ENCODE results near the gene C19orf25. TPM values are rescaled to one million over a fixed set of nuclear protein-coding genes. Genes with fewer than 3 reads are reported as not detected.

The C19orf25 gene
- total RNA-seq, 1 donor from 2014 or later = 11.5 TPM

DNA sequence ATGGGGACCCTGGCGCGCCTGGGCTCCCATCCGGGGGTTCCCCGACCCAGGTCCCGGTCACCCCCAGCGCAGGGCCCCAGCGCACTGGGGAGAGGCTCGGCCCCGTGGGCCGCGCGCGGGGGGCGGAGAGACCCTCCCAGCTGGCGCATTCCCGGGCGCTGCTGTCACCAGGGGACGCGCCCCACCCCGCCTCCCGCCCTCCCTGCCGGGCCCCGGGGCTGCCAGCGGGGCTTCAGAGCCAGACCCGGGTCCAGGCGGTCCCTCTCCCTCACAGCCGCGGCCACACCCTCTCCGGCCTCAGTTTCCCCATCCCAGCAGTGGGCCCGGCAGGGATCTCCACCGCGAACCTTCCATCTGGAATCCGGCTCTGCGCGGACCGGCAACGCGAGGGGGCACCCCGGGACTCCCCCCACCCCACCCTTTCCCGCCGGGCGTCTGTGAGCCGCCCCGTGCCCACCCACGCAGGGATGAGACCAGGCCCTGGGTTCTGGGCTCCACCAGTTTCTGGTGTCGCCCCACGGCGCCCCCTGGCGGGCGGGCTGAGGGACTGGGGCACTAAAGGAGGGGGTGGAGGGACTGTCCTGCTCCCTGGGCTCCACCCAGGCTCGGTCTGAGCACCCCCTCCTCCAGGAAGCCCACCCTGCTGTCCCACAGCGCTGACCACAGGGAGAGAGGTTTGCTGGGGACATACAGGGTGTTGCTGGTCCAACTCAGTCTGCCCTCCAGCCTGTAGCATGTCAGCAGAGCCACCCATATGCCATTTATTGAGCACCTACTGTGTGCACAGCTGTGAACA, 34.7 kb upstream of the C19orf25 start:
- no peaks in the 10 kb centered on the region for H3K9me3 ChIP-seq (ENCODE audit: control insufficient read depth in 3 of 3, low read length in 3 of 3)
- peaks cover 5 to 25% (median 22%) of the 10 kb centered on the region in 3 donors for H3K4me1 ChIP-seq (ENCODE audit: control insufficient read depth in 3 of 3, insufficient read depth in 3 of 3, low read length in 3 of 3)
- peak overlapping the region; percentile 88 for H3K27ac ChIP-seq (ENCODE audit: low read depth, low read length)
- H3K36me3 ChIP-seq (ENCODE audit: control insufficient read depth in 3 of 3, insufficient read depth in 3 of 3, low read length in 3 of 3) = peaks cover 0 to 6% (median 0%) of the 10 kb centered on the region in 3 donors
- H3K9ac ChIP-seq (ENCODE audit: low read depth in 1 of 3, low read length in 3 of 3) = peak overlapping the region; percentile 51 to 94 (median 80)
- peak overlapping the region in 2 of 3 donors; percentile 76 to 85 for H3K4me3 ChIP-seq (ENCODE audit: low read length in 3 of 3)
- peaks cover 0 to 8% (median 2%) of the 10 kb centered on the region in 3 donors for H3K27me3 ChIP-seq (ENCODE audit: control insufficient read depth in 3 of 3, insufficient read depth in 3 of 3, low read length in 3 of 3)

DNA sequence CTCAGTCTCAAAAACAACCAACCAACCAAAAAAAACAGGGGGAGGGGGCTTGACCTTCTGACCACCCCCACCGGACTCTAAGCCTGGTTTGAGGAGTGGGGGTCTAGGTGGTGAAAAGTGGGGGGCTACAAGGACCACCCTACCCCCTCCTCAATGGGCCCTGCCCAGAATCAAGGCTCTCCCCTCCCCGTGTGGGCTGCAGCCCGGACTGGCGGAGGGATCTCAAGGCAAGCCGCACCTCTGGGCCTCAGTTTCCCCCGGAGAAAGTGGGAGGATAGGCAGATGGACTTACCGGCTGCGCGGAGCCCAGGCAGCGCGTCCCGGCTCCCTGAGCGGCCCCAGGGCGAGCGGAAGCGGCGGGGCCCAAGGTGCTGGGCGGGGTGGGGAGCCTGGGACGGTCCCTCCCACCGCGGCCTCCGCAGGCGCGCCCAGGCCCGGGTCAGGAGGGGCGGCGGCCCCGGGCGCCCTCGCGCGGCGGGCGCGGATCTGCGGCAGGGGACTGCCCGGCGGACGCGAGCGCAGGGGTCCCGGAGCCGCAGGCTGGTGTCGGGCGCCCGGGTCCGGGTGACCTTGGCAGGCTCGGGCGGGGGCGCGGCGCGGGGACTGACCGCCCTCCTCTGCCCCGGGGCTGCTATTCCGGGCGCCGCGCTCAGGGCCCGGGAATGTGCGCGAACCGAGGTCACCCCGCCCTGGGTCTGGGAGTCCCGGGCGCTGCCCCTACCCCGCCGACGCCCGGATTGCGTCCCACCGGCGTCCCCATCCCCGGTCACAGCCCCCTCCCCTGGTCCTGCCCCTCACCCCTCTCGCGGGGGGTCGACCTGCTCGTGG, 33.9 kb upstream of the C19orf25 start, which contains the start of gene ADAMTSL5:
TSS of gene ADAMTSL5 (minus strand) at position 349 of the 828 bp plus-strand sequence. CDS start 2,076 bp downstream, outside the sequence.
- peak within 1 kb of the TSS; percentile 81 to 95 (median 94) for H3K9ac ChIP-seq (ENCODE audit: low read depth in 1 of 3, low read length in 3 of 3)
- peaks cover 0 to 3% (median 2%) of the 10 kb centered on the region in 3 donors for H3K27me3 ChIP-seq (ENCODE audit: control insufficient read depth in 3 of 3, insufficient read depth in 3 of 3, low read length in 3 of 3)
- peak within 1 kb of the TSS; percentile 71 to 85 (median 76) for H3K4me3 ChIP-seq (ENCODE audit: low read length in 3 of 3)
- H3K4me1 ChIP-seq (ENCODE audit: control insufficient read depth in 3 of 3, insufficient read depth in 3 of 3, low read length in 3 of 3) = peaks cover 8 to 26% (median 26%) of the 10 kb centered on the region in 3 donors
- peaks cover 0 to 6% (median 0%) of the 10 kb centered on the region in 3 donors for H3K36me3 ChIP-seq (ENCODE audit: control insufficient read depth in 3 of 3, insufficient read depth in 3 of 3, low read length in 3 of 3)
- H3K27ac ChIP-seq (ENCODE audit: low read depth, low read length) = peak within 1 kb of the TSS; percentile 91
- H3K9me3 ChIP-seq (ENCODE audit: control insufficient read depth in 3 of 3, low read length in 3 of 3) = no peaks in the 10 kb centered on the region

DNA sequence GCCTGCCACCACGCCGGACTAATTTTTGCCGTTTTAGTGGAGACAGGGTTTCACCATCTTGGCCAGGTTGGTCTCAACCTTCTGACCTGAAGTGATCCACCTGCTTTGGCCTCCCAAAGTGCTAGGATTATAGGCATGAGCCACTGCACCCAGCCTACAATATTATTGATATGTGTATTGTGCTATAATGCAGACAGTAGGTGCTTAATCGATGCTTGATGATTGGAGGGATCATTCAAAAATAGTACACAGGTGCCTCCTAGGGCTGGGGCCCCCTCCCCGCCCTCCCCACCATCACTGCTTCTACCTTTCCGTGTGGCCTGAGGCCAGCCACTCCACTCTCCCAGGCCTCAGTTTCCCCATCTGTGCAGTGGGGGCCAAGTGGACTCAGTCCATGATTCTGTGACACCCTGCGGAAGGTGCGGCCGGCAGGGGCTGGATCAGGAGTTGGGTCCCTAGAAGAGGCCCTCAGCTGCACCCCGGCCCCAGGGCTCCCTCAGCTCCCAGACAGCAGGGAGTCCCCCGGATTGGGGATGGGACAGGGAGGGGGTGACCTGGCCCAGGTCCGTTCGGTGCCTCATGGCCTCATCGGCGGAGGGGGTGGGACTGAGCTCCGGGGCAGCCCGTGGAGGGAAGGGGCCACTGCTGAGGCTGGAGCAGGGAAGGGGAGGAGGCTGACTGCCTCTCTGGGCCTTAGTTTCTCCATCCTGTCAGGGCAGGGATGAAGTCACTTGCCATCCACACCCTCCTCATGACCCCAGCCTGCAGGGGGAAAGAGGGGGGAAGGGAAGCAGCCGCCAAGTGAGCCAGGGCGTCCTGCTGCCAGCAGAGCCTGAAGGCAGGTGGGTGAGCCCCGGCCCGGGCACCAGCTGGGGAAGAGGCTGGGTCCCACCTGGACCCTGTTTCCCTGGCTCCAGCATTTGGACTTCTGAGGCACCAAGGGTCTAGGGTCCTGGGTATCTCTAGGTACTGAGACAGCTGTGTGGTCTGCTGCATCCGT, 32.6 kb upstream of the C19orf25 start:
- Histone ChIP-seq H3K9ac (ENCODE audit: low read depth in 1 of 3, low read length in 3 of 3) (peak overlapping the region in 2 of 3 donors; percentile 32 to 94), H3K4me3 (ENCODE audit: low read length in 3 of 3) (peak overlapping the region in 1 of 3 donors; percentile 85), H3K27ac (ENCODE audit: low read depth, low read length) (peak overlapping the region; percentile 91), H3K4me1 (ENCODE audit: control insufficient read depth in 3 of 3, insufficient read depth in 3 of 3, low read length in 3 of 3) (peaks cover 12 to 33% (median 32%) of the 10 kb centered on the region in 3 donors), H3K9me3 (ENCODE audit: control insufficient read depth in 3 of 3, low read length in 3 of 3) (no peaks in the 10 kb centered on the region), H3K27me3 (ENCODE audit: control insufficient read depth in 3 of 3, insufficient read depth in 3 of 3, low read length in 3 of 3) (peaks cover 0 to 3% (median 2%) of the 10 kb centered on the region in 3 donors), H3K36me3 (ENCODE audit: control insufficient read depth in 3 of 3, insufficient read depth in 3 of 3, low read length in 3 of 3) (peaks cover 0 to 6% (median 0%) of the 10 kb centered on the region in 3 donors)

DNA sequence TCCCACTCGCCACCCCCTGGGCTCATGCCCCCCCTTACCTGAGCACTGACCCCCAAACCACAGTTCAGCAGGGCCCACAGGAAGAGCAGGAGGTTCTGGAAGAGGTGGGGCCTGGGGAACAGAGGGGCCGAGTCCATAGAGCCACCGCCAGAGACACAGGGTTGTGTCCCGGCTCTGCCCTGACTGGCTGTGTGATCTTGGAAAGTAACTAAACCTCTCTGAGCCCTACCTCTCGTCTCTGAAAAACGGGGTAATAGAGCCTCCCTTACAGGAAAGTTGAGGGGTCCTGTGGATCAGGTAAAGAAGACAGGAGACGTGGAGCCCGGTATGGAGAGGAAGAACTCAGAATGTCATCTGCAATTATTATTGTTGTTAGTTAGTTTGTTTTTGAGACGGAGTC, 31.8 kb upstream of the C19orf25 start:
- no peaks in the 10 kb centered on the region for H3K9me3 ChIP-seq (ENCODE audit: control insufficient read depth in 3 of 3, low read length in 3 of 3)
- no peak overlapping the region for H3K9ac ChIP-seq (ENCODE audit: low read depth in 1 of 3, low read length in 3 of 3)
- peaks cover 0 to 3% (median 2%) of the 10 kb centered on the region in 3 donors for H3K27me3 ChIP-seq (ENCODE audit: control insufficient read depth in 3 of 3, insufficient read depth in 3 of 3, low read length in 3 of 3)
- no peak overlapping the region for H3K4me3 ChIP-seq (ENCODE audit: low read length in 3 of 3)
- peaks cover 12 to 33% (median 32%) of the 10 kb centered on the region in 3 donors for H3K4me1 ChIP-seq (ENCODE audit: control insufficient read depth in 3 of 3, insufficient read depth in 3 of 3, low read length in 3 of 3)
- no peak overlapping the region for H3K27ac ChIP-seq (ENCODE audit: low read depth, low read length)
- peaks cover 0 to 11% (median under 1%) of the 10 kb centered on the region in 3 donors for H3K36me3 ChIP-seq (ENCODE audit: control insufficient read depth in 3 of 3, insufficient read depth in 3 of 3, low read length in 3 of 3)

DNA sequence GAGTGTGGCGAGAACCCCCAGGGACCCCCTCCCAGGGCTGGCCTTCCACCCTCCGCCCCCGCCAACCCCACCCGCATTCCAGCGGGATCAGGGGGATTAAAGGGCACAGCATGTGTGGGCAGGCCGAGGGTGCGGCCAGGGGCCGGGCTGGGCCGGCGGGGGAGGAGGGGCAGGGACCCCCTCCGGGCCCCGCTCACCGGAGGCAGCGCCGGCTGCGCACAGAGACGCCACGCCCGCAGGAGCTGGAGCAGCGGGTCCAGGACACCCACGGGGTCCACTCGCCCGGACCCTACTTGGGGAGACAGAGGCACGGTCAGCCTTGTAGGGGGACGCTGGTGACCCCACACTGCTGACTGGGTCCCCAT, 31.4 kb upstream of the C19orf25 start:
- Histone ChIP-seq H3K9ac (ENCODE audit: low read depth in 1 of 3, low read length in 3 of 3) (no peak overlapping the region), H3K4me1 (ENCODE audit: control insufficient read depth in 3 of 3, insufficient read depth in 3 of 3, low read length in 3 of 3) (peaks cover 12 to 33% (median 32%) of the 10 kb centered on the region in 3 donors), H3K36me3 (ENCODE audit: control insufficient read depth in 3 of 3, insufficient read depth in 3 of 3, low read length in 3 of 3) (peaks cover 4 to 14% (median 4%) of the 10 kb centered on the region in 3 donors), H3K9me3 (ENCODE audit: control insufficient read depth in 3 of 3, low read length in 3 of 3) (no peaks in the 10 kb centered on the region), H3K27ac (ENCODE audit: low read depth, low read length) (no peak overlapping the region), H3K4me3 (ENCODE audit: low read length in 3 of 3) (no peak overlapping the region), H3K27me3 (ENCODE audit: control insufficient read depth in 3 of 3, insufficient read depth in 3 of 3, low read length in 3 of 3) (peaks cover 0 to 3% (median 2%) of the 10 kb centered on the region in 3 donors)

GRCh38 chr19:1509602-1510441, 30.8 kb upstream of the C19orf25 start:
- no peaks in the 10 kb centered on the region for H3K9me3 ChIP-seq (ENCODE audit: control insufficient read depth in 3 of 3, low read length in 3 of 3)
- H3K36me3 ChIP-seq (ENCODE audit: control insufficient read depth in 3 of 3, insufficient read depth in 3 of 3, low read length in 3 of 3) = peaks cover 4 to 17% (median 5%) of the 10 kb centered on the region in 3 donors
- H3K27ac ChIP-seq (ENCODE audit: low read depth, low read length) = no peak overlapping the region
- peak overlapping the region in 1 of 3 donors; percentile 8 for H3K9ac ChIP-seq (ENCODE audit: low read depth in 1 of 3, low read length in 3 of 3)
- H3K4me1 ChIP-seq (ENCODE audit: control insufficient read depth in 3 of 3, insufficient read depth in 3 of 3, low read length in 3 of 3) = peaks cover 12 to 30% (median 30%) of the 10 kb centered on the region in 3 donors
- no peak overlapping the region for H3K4me3 ChIP-seq (ENCODE audit: low read length in 3 of 3)
- peaks cover 0 to under 1% (median 0%) of the 10 kb centered on the region in 3 donors for H3K27me3 ChIP-seq (ENCODE audit: control insufficient read depth in 3 of 3, insufficient read depth in 3 of 3, low read length in 3 of 3)

DNA sequence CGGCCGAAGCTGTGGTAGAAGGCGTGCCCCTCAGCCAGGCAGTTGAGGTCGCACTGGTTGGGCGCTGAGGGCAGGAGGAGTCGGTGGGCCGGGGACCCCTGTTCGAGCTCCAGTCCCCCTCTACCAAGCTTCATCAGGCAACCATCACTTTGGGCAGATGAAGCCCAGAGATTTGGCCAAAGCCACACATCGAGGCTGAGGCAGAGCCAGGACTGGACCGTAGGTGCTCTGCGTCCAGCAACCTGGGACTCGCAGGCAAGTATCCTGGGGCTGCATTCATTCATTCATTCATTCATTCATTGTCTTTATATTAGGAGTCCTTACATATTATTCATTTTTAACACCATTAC, 29.5 kb upstream of the C19orf25 start:
- peak overlapping the region in 1 of 3 donors; percentile 62 for H3K9ac ChIP-seq (ENCODE audit: low read depth in 1 of 3, low read length in 3 of 3)
- H3K4me1 ChIP-seq (ENCODE audit: control insufficient read depth in 3 of 3, insufficient read depth in 3 of 3, low read length in 3 of 3) = peaks cover 8 to 27% (median 26%) of the 10 kb centered on the region in 3 donors
- H3K9me3 ChIP-seq (ENCODE audit: control insufficient read depth in 3 of 3, low read length in 3 of 3) = no peaks in the 10 kb centered on the region
- peak overlapping the region; percentile 9 to 54 (median 44) for H3K4me3 ChIP-seq (ENCODE audit: low read length in 3 of 3)
- peaks cover 7 to 8% (median 7%) of the 10 kb centered on the region in 3 donors for H3K27me3 ChIP-seq (ENCODE audit: control insufficient read depth in 3 of 3, insufficient read depth in 3 of 3, low read length in 3 of 3)
- peak overlapping the region; percentile 85 for H3K27ac ChIP-seq (ENCODE audit: low read depth, low read length)
- peaks cover 4 to 17% (median 5%) of the 10 kb centered on the region in 3 donors for H3K36me3 ChIP-seq (ENCODE audit: control insufficient read depth in 3 of 3, insufficient read depth in 3 of 3, low read length in 3 of 3)

DNA sequence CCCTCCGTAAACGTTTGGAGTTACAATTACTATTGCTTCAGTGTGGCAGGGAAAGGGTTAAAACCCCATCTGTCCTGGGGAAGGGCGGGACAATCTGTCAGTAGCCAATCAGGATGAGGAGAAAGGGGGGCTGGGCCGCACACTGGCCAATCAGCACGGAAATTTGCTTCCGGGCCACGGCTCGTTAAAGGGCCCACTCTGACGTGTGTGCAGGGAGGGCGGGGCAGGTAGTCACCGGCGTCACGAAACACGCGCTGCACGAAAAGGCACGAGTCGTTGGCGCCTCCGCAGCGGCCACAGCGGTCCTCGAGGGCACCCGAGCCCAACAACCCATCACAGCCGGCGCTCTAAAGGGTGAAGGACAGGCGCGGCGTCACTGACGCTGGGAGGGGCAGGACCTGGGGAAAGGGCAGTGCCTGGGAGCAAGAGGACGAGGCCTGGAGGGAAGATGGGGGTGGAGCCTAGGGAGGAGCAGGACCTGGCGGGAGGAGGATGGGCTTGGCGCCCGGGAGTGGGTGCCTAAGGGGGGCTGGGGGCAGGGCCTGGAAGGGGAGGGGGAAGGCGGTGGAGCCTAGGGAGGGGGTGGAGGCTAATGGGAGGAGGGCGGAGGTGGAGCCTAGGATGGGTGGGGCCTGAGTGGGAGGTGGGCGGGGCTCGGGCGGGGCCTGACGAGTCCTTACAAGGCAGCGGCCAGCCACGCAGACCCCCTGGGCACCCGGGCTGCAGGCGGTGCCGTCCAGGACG, 28.9 kb upstream of the C19orf25 start:
- Histone ChIP-seq H3K9me3 (ENCODE audit: control insufficient read depth in 3 of 3, low read length in 3 of 3) (no peaks in the 10 kb centered on the region), H3K9ac (ENCODE audit: low read depth in 1 of 3, low read length in 3 of 3) (peak overlapping the region in 2 of 3 donors; percentile 51 to 82), H3K4me3 (ENCODE audit: low read length in 3 of 3) (peak overlapping the region; percentile 65 to 73 (median 72)), H3K27me3 (ENCODE audit: control insufficient read depth in 3 of 3, insufficient read depth in 3 of 3, low read length in 3 of 3) (peaks cover 11 to 13% (median 12%) of the 10 kb centered on the region in 3 donors), H3K36me3 (ENCODE audit: control insufficient read depth in 3 of 3, insufficient read depth in 3 of 3, low read length in 3 of 3) (peaks cover 4 to 17% (median 5%) of the 10 kb centered on the region in 3 donors), H3K4me1 (ENCODE audit: control insufficient read depth in 3 of 3, insufficient read depth in 3 of 3, low read length in 3 of 3) (peaks cover 13 to 31% (median 31%) of the 10 kb centered on the region in 3 donors), H3K27ac (ENCODE audit: low read depth, low read length) (peak overlapping the region; percentile 85)
